Limb (tissue), 2 donors: ENCODE data around the gene ZNF135.

Source experiments
- DNase-seq, 2 donors: peaks; one replicate each; pipeline ENCODE4 v3.0.0-alpha.2; 2016; ENCODE audit errors: extremely low spot score in 2 of 2

ZNF135 gene

DNA sequence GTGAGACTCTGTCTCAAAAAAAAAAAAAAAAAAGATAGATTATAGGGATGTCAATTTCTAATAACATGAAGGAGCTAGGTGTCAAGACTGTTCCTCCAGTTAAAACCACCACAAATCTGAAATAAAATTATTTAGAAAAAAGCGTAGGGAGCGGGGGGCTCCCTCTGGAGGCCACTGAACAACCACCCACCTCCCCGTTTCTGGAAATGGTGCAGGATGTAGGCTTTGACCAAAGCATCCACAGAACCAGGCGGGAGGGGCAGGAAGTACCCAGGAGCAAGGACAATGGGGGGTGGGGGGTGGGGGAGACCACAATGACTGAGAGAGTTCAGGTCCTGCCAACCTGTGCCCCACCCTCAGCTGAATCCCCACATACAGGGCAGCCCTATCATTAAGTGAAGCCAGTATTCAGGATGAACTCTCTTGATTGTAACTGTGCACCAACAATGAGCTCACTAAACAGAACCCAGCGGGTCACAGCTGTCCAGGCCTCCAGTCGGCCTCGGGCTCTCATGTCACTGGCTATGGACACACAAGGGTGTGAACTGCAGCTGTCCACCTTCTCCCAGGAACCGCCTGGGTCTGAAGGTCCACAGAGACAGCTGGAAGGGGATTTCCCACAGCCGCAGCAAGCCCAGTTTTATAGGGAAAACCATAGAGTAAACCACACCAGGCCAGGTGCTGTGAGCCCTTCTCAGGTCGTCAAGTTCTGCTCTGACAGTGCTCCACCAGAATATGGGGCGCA, 32.3 kb downstream of the ZNF135 start:
- peak in 1 of 2 donors; percentile 7 for DNase-seq

DNA sequence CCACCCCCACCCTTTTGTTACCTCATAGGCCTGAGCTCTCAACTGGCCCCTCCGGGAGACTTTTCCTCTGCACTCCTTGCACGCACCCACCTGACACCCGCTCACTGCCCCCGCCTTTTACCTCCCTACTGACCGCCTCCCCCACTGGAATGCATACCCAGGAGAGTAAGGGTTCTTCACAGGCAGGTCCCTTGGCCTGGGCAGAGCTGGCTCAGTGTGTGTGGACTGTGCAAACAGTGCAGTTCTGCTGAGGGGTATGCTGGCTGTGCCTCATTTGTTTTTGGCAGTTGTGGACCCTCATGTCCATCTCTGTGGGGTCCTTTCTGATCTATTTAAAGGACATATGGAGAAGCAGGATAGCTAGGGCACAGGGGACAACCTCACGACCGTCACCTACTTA, 34.0 kb downstream of the ZNF135 start:
- no peak for DNase-seq

DNA sequence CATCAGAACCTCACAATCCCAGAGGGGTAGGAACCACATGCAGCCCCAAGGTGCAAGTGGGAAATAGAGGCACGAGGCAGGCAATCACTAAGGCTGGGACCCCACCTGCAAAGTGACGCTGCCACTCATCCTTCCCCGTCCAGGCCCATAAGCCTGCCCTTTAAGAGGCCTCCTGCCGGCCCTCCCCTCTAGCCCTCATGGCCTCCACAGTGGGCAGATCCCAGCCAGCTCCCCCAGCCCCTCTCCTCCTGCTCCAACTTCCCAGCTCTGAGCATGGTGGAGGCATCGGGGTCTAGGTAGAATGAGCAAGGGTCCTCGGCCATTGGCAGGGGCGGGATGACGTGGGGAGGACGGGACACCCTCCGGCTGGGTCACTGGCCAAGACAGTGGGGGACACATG, 36.2 kb downstream of the ZNF135 start:
- DNase-seq, result no peak

DNA sequence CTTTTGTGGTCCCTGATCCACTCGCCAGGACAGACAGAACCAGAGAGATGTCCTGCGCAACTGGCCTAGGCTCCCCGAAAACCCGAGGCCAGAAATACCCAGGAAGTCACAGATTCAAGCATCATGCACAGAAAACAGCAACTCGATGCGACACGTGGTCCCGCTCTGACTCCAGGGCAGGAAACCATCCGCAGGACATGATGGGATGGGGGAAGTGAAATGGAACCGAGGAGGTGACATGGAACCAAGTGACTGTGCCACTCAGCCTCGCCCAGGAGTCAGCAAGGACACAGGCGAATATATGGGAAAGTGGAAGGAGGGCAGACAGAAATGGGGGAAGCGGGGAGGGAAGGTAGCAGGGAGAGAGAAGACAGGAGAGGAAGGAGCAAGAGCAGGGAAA, 37.8 kb downstream of the ZNF135 start:
- no peak for DNase-seq

DNA sequence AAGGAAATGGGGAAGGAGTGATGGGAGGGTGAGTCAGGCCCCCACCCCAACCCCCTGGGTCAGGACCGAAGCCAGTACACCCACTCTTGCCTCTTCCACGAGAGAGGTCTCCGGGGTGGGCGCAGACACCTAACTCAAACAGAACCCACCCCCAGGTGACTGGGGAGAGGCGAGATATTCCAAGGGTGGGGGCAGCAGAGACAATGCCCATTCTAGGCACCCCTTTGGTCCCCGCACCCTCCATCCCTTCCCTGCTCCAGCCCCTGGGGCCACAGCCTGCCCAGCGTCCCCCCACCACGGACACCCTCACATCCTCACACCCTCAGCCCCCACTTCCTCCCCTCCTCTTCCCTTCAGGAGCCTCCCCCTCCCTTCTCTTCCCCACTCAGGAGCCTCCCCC, 38.3 kb downstream of the ZNF135 start:
- no peak for DNase-seq

DNA sequence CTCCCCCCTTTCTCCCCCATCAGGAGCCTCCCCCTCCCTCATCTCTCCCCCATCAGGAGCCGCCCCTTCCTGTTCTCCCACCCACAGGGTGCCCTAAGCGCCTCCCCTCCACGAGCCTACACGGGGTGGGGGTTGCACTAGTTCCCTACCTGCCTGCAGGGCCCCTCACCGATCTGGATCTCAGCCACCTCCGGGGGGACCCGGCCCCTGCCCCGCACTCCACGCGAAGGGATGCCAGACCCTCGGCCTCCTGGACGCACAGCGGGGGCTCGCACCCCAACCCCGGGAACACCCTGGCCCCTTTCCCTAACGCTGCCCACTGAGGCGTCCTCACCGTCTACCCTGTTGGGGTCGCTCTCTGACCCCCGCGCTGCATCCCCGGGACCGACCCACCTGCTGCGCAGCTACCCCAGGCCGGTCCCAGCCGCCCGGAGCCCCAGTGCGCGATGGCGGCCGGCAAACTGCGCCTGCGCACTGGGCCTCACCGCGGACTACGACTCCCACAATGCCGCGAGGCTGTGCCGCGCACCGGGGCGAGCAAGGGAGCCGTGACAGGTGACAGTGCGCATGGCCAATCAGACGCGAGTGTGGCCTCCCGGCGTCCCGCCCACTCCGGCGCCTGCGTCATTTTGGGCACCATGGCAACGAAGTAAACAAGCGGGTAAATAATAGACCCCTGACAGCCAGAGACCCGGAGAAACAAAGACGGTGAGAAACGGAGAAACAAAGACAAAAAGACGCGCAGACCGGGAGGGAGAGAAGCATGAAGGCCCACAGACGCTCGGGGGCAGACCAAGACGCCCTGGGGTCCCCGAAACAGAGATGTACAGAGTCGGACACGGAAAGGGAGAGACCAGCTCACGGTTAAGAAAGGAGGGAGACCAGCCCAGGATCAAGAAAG, 38.9 kb downstream of the ZNF135 start, which contains the start of gene ZSCAN18:
TSS of gene ZSCAN18 (minus strand) at position 451 of the 901 bp plus-strand sequence. CDS start 7,964 bp downstream, outside the sequence.
- peak; percentile 99 to 100 for DNase-seq

DNA sequence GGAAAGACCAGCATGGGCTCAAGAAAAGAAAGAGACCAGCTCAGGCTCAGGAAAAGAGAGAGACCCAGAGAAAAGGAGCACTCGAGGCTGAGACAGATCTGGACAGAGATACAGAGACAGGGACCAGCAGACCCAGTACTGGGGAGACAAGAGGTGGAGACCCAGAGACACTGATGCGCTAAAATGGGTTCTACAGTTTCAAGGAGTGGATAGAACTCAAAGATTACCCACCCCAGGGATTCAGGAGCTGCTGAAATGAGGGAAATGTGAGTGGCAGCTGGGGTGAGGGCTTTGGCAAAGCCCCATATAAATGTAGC, 39.6 kb downstream of the ZNF135 start:
- no peak for DNase-seq

DNA sequence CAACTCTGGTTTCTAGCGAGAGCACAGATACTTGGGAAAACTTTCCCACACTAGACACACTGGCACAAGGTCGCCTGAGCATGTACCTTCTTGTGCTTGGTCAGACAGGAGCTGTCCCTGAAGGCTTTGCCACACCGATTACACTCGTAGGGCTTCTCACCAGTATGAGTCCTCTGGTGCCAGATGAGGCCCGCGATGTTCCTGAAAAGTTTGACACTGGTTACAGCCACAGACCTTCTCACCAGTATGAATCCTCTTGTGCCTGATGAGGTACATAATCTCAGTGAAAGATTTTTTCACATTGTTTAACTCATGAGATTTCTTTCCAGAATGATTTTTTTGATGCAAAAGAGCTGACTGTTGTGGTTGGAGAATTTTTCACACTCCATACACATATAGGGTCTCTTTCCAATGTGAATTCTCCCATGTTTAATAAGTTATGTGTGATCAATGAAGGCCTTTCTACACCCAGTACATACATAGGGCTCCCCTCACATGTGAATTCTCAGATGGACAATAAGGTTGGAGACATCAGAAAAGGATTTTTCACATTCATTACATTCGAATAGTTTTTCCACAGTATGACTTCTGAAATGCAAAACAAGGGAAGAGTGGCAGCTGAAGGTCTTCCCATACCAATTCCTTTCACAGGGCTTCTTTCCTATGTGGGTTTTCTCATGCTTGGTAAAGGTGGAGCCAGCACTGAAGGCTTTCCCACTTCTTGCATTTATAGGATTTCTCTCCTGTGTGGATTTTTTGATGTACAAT, 48.9 kb downstream of the ZNF135 start:
- no peak for DNase-seq

DNA sequence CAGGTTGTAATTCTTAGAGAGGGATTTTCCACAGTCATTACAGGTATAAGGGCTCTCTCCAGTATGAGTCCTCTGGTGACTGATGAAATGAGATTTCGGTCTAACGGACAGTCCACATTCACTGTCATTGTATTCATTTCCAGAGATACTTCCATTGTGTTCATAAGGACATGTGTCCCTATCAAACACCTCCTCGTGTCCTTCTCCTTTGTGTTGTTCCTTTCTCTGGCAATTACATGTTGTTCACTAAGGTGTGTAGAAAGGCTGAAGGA, 49.4 kb downstream of the ZNF135 start:
- DNase-seq, result no peak

DNA sequence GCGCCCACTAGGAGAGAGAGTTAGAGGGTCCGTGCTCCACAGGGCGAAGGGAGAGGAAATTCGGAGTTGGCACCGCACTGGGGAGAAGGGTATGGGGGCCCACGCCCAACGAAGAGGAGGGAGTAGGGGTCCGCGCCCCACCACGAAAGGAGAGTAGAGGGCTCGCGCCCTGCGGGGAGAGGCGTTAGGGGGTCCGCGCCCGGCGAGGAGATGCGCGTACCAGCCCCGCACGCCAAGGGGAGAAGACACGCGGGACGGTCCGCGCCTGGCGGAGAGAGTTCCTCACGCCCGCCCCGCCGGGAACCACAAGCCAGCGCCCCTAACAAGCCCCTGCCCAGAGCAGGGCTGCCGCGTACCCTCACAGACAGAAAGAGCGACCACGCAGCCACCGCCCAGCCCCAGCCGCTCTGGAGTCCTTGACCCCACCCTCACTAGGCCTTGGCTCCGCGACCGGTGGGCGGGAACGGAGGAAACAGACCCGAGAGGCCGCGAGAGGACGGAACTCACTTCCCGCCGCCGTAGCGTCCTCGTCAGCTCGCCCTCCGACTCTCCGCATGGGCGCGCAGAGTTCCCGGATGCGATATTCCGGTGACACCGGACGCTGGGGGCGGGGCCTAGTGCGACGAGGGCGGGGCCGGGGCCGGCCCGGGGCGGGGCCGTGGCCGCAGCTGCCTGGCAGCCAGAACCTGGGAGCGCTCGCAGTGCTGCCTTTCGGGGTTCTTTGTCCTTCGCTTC, 58.9 kb downstream of the ZNF135 start:
- peak; percentile 36 to 76 for DNase-seq

DNA sequence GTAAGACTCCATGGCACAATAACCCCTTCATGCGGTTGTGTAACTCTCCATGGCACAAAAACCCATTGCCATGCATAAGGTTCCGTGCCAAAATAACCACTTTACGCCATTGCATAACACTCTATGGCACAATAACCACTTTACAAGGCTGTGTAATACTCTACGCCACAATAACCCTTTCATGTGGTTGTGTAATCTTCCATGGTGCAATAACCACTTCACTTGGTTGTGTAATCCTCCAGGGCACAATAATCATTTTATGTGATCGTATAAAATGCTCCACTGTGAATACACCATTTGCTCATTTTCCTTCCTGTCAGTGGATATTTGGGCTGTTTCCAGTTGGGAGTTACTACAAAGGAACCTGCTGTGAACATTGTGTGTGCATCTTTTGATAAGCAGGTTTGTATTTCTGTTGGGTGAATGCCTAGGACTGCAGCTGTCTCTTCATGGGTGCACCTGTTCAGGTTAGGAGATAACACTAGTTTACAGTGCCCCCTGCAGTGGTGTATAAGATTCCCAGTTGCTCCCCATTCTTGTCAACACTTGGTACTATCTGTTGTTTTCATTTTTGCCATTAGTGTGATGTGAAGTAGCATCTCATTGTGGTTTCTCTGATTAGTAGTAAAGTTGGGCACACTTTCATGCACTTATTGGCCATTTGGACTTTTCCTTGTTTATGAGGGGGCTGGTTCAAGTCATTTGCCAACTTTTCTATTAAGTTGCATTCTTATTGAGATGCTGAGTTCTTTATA, 60.1 kb downstream of the ZNF135 start:
- no peak for DNase-seq
